HepG2 (cell line): ENCODE data around the gene ZNF184. TPM values are rescaled to one million over a fixed set of nuclear protein-coding genes. Genes with fewer than 3 reads are reported as not detected.

Experiments used
- CENPT ChIP-seq: sonication (generic); formaldehyde crosslinking; IDR thresholded peaks from 2 replicates; pipeline ENCODE4 v1.8.0; 2022; ENCODE audit warnings: low read depth, mild to moderate bottlenecking, moderate library complexity, missing genetic modification reagents
- DRAP1 ChIP-seq: IDR thresholded peaks from 2 replicates; pipeline ENCODE4 v1.6.1; 2016; ENCODE audit warnings: missing genetic modification reagents, missing compliant biosample characterization
- JUNB ChIP-seq: sonication (generic); formaldehyde crosslinking; IDR thresholded peaks from 2 replicates; pipeline ENCODE4 v1.8.0; 2022; ENCODE audit warnings: missing genetic modification reagents, mild to moderate bottlenecking, borderline replicate concordance
- PITX1 ChIP-seq: sonication (generic); formaldehyde crosslinking; IDR thresholded peaks from 2 replicates; pipeline ENCODE4 v1.5.1; 2020; ENCODE audit warnings: mild to moderate bottlenecking, missing genetic modification reagents
- RFX1 ChIP-seq: fragments of 450-650 bp; IDR thresholded peaks from 2 replicates; pipeline ENCODE4 v1.6.1; 2017
- RXRB ChIP-seq: IDR thresholded peaks from 2 replicates; pipeline ENCODE4 v1.6.1; 2016; ENCODE audit warnings: borderline replicate concordance, missing genetic modification reagents, missing compliant biosample characterization
- SOX6 ChIP-seq, 2 experiments: fragments of 450-650 bp in 1 of 2; sonication (generic) in 1 of 2; formaldehyde crosslinking in 1 of 2; IDR thresholded peaks; 2 replicates each; pipeline versions ENCODE4 v1.4.0 to v1.6.1; 2017 to 2020; ENCODE audit warnings: antibody characterized with exemption in 1 of 2, mild to moderate bottlenecking in 1 of 2, missing genetic modification reagents in 1 of 2
- SRSF9 ChIP-seq: fragments of 200-400 bp; formaldehyde crosslinking; IDR thresholded peaks from 2 replicates; pipeline ENCODE4 v1.6.1; 2018; ENCODE audit warnings: borderline replicate concordance, mild to moderate bottlenecking, low read depth, low read length; ENCODE audit not compliant: insufficient read depth, poor library complexity, severe bottlenecking
- TCF7 ChIP-seq: sonication (generic); IDR thresholded peaks from 2 replicates; pipeline ENCODE4 v1.6.1; 2016; ENCODE audit warnings: antibody characterized with exemption, low read depth
- THAP8 ChIP-seq: sonication (generic); formaldehyde crosslinking; IDR thresholded peaks from 2 replicates; pipeline ENCODE4 v1.5.1; 2020; ENCODE audit warnings: missing genetic modification reagents, mild to moderate bottlenecking, borderline replicate concordance
- TOPORS ChIP-seq: sonication (generic); formaldehyde crosslinking; IDR thresholded peaks from 2 replicates; pipeline ENCODE4 v1.8.0; 2023; ENCODE audit warnings: mild to moderate bottlenecking, missing genetic modification reagents
- ZFYVE20 ChIP-seq: sonication (generic); formaldehyde crosslinking; IDR thresholded peaks from 2 replicates; pipeline ENCODE4 v1.8.0; 2023; ENCODE audit warnings: low read depth, mild to moderate bottlenecking, moderate library complexity, missing genetic modification reagents, borderline replicate concordance
- ZNF430 ChIP-seq: sonication (generic); formaldehyde crosslinking; IDR thresholded peaks from 2 replicates; pipeline ENCODE4 v1.9.0; 2021; ENCODE audit warnings: mild to moderate bottlenecking, missing genetic modification reagents
- ZNF501 ChIP-seq: sonication (generic); formaldehyde crosslinking; IDR thresholded peaks from 2 replicates; pipeline ENCODE4 v1.5.1; 2020; ENCODE audit warnings: mild to moderate bottlenecking, moderate library complexity, missing genetic modification reagents
- polyA plus RNA-seq, 8 experiments: library from polyadenylated mRNA; depleted of rRNA in 3 of 8; stranded (reverse) in 7 of 8; unstranded in 1 of 8; fragments of >200 nt; fragmentation: Illumina TruSeq in 4 of 8; extraction: Trizol in 4 of 8; gene quantifications; 2 replicates each; pipeline versions ENCODE4 v1.2.1 to v1.2.3, GENCODE V29; 2011 to 2016; ENCODE audit warnings: low read depth in 4 of 8, missing spikeins in 1 of 8, mixed read lengths in 1 of 8; ENCODE audit not compliant: insufficient read depth in 1 of 8
- total RNA-seq, 5 experiments: library from RNA; depleted of rRNA; stranded (reverse); fragments of >200 nt; fragmentation: Illumina TruSeq; extraction: Trizol; gene quantifications; 2 replicates each; pipeline ENCODE4 v1.2.3, GENCODE V29; 2016; ENCODE audit warnings: low read depth in 1 of 5
- TF ChIP-seq, protein P1 (sequence below): sonication (generic); formaldehyde crosslinking; IDR thresholded peaks from 2 replicates; pipeline ENCODE4 v1.4.0; 2020; ENCODE audit warnings: missing genetic modification reagents
- TF ChIP-seq, protein P2 (sequence below), 2 experiments: sonication (generic) in 1 of 2; formaldehyde crosslinking in 1 of 2; IDR thresholded peaks; 2 replicates each; pipeline versions ENCODE4 v1.4.0 to v1.6.1; 2018 to 2020; ENCODE audit warnings: missing genetic modification reagents in 2 of 2, borderline replicate concordance in 1 of 2, low read depth in 1 of 2, mild to moderate bottlenecking in 1 of 2, missing biosample characterization in 1 of 2
- TF ChIP-seq, protein P3 (sequence below): IDR thresholded peaks from 2 replicates; pipeline ENCODE4 v1.6.1; 2018; ENCODE audit warnings: missing genetic modification reagents, mild to moderate bottlenecking, missing compliant biosample characterization
- TF ChIP-seq, protein P4 (sequence below): sonication (generic); formaldehyde crosslinking; IDR thresholded peaks from 2 replicates; pipeline ENCODE4 v1.8.1; 2023; ENCODE audit warnings: mild to moderate bottlenecking, missing genetic modification reagents

The ZNF184 gene
- total and polyA plus RNA-seq, 2 of the 13 experiments (the other 11 are each of a cell fraction or from before 2014, with no cell fraction given): 2.1 to 10.1 TPM

- TF ChIP-seq, protein P1, sequence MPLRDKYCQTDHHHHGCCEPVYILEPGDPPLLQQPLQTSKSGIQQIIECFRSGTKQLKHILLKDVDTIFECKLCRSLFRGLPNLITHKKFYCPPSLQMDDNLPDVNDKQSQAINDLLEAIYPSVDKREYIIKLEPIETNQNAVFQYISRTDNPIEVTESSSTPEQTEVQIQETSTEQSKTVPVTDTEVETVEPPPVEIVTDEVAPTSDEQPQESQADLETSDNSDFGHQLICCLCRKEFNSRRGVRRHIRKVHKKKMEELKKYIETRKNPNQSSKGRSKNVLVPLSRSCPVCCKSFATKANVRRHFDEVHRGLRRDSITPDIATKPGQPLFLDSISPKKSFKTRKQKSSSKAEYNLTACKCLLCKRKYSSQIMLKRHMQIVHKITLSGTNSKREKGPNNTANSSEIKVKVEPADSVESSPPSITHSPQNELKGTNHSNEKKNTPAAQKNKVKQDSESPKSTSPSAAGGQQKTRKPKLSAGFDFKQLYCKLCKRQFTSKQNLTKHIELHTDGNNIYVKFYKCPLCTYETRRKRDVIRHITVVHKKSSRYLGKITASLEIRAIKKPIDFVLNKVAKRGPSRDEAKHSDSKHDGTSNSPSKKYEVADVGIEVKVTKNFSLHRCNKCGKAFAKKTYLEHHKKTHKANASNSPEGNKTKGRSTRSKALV: peak; percentile 86
- TF ChIP-seq SRSF9 (no peak), RFX1 (no peak), JUNB (CRISPR knock-in tag) (no peak; the same call in 1 of the 2 replicates), PITX1 (CRISPR knock-in tag) (peak; percentile 87), ZNF430 (0 out of 2 replicates have a peak, but pooled peaks have one; percentile 41), THAP8 (CRISPR knock-in tag) (no peak), ZFYVE20 (no peak), ZNF501 (CRISPR knock-in tag) (peak; percentile 48; the same call in 1 of the 2 replicates), CENPT (CRISPR knock-in tag) (no peak), TCF7 (no peak), DRAP1 (CRISPR knock-in tag) (peak; percentile 55; the same call in 1 of the 2 replicates), RXRB (CRISPR knock-in tag) (peak; percentile 42; the same call in 1 of the 2 replicates), TOPORS (CRISPR knock-in tag) (peak; percentile 73), SOX6 (IDR thresholded peaks at IDR 0.05) (no peak), SOX6 (CRISPR knock-in tag; IDR thresholded peaks at IDR 0.05) (peak; percentile 80)
- TF ChIP-seq, protein P2, sequence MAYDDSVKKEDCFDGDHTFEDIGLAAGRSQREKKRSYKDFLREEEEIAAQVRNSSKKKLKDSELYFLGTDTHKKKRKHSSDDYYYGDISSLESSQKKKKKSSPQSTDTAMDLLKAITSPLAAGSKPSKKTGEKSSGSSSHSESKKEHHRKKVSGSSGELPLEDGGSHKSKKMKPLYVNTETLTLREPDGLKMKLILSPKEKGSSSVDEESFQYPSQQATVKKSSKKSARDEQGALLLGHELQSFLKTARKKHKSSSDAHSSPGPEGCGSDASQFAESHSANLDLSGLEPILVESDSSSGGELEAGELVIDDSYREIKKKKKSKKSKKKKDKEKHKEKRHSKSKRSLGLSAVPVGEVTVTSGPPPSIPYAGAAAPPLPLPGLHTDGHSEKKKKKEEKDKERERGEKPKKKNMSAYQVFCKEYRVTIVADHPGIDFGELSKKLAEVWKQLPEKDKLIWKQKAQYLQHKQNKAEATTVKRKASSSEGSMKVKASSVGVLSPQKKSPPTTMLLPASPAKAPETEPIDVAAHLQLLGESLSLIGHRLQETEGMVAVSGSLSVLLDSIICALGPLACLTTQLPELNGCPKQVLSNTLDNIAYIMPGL (CRISPR knock-in tag; IDR thresholded peaks at IDR 0.05; ENCODE audit: borderline replicate concordance in 1 of 2, low read depth in 1 of 2): peak; percentile 97 to 99
- TF ChIP-seq, protein P3, sequence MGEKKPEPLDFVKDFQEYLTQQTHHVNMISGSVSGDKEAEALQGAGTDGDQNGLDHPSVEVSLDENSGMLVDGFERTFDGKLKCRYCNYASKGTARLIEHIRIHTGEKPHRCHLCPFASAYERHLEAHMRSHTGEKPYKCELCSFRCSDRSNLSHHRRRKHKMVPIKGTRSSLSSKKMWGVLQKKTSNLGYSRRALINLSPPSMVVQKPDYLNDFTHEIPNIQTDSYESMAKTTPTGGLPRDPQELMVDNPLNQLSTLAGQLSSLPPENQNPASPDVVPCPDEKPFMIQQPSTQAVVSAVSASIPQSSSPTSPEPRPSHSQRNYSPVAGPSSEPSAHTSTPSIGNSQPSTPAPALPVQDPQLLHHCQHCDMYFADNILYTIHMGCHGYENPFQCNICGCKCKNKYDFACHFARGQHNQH (CRISPR knock-in tag): peak; percentile 87
- TF ChIP-seq, protein P4, sequence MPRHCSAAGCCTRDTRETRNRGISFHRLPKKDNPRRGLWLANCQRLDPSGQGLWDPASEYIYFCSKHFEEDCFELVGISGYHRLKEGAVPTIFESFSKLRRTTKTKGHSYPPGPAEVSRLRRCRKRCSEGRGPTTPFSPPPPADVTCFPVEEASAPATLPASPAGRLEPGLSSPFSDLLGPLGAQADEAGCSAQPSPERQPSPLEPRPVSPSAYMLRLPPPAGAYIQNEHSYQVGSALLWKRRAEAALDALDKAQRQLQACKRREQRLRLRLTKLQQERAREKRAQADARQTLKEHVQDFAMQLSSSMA (CRISPR knock-in tag): peak; percentile 51; the same call in 1 of the 2 replicates
Measured at GRCh38 chr6:27505209-27506027, 32.5 kb upstream of the ZNF184 start (continued).
